ENCODE results near the gene FXYD4. TPM values are rescaled to one million over a fixed set of nuclear protein-coding genes. Genes with fewer than 3 reads are reported as not detected.

FXYD4 gene
- total RNA-seq, 6 experiments from 2014 or later = not detected

- DNase-seq = no peak
- TF ChIP-seq CTCF (IDR thresholded peaks at IDR 0.05) (no peak), POLR2A (IDR thresholded peaks at IDR 0.05) (no peak)
Measured at GRCh38 chr10:43365001-43365400, 6.4 kb upstream of the FXYD4 start.

GRCh38 chr10:43369921-43370320 lies 1.5 kb upstream of the FXYD4 start:
- DNase-seq = no peak
- no peak for ATAC-seq

More at GRCh38 chr10:43365001-43365400, 6.4 kb upstream of the FXYD4 start:
- H3K9me3 ChIP-seq = no peaks in the 10 kb centered on the region
- H3K4me1 ChIP-seq = peaks cover 0 to 4% (median 0%) of the 10 kb centered on the region in 4 donors
- no peaks in the 10 kb centered on the region for H3K27me3 ChIP-seq
- H3K27ac ChIP-seq = no peak overlapping the region
- no peaks in the 10 kb centered on the region for H3K36me3 ChIP-seq
- no peak overlapping the region for H3K4me3 ChIP-seq
- intact Hi-C loops (cut with DNase I) = no loop called here
- ATAC-seq = no peak
- 62% methylated on average over 3 of the region's 3 CpGs for WGBS (ENCODE audit: insufficient coverage, low coverage, low lambda C conversion rate, missing lambda C conversion rate)

GRCh38 chr10:43370671-43371215 lies 693 bp upstream of the FXYD4 start:
- no CpG with 5 or more reads among the region's 9 CpGs for WGBS (ENCODE audit: insufficient coverage, low coverage, low lambda C conversion rate, missing lambda C conversion rate)
- H3K27me3 ChIP-seq = no peaks in the 10 kb centered on the region
- ATAC-seq = peak in 1 of 4 donors; percentile 21
- H3K4me1 ChIP-seq = no peaks in the 10 kb centered on the region
- no peaks in the 10 kb centered on the region for H3K36me3 ChIP-seq
- intact Hi-C loops (cut with DNase I) = no loop called here
- no peak overlapping the region for H3K27ac ChIP-seq
- H3K9me3 ChIP-seq = no peaks in the 10 kb centered on the region
- TF ChIP-seq CTCF (IDR thresholded peaks at IDR 0.05) (no peak), POLR2A (IDR thresholded peaks at IDR 0.05) (no peak)
- DNase-seq = peak in 1 of 3 donors; percentile 24
- H3K4me3 ChIP-seq = no peak overlapping the region

More at GRCh38 chr10:43369921-43370320, 1.5 kb upstream of the FXYD4 start:
- no peaks in the 10 kb centered on the region for H3K27me3 ChIP-seq
- no peaks in the 10 kb centered on the region for H3K9me3 ChIP-seq
- WGBS (ENCODE audit: insufficient coverage, low coverage, low lambda C conversion rate, missing lambda C conversion rate) = 86% methylated on average over 3 of the region's 4 CpGs
- H3K4me1 ChIP-seq = no peaks in the 10 kb centered on the region
- intact Hi-C loops (cut with DNase I) = no loop called here
- H3K36me3 ChIP-seq = no peaks in the 10 kb centered on the region
- H3K4me3 ChIP-seq = no peak overlapping the region
- TF ChIP-seq CTCF (IDR thresholded peaks at IDR 0.05) = no peak
- TF ChIP-seq POLR2A (IDR thresholded peaks at IDR 0.05) = no peak
- no peak overlapping the region for H3K27ac ChIP-seq

- ATAC-seq = no peak
- no peak overlapping the region for H3K27ac ChIP-seq
Measured at GRCh38 chr10:43372765-43373361, 1.4 kb downstream of the FXYD4 start.

More at GRCh38 chr10:43372765-43373361, 1.4 kb downstream of the FXYD4 start:
- no peak for TF ChIP-seq POLR2A (IDR thresholded peaks at IDR 0.05)
- no peak for TF ChIP-seq CTCF (IDR thresholded peaks at IDR 0.05)
- intact Hi-C loops (cut with DNase I) = no loop called here
- no peaks in the 10 kb centered on the region for H3K36me3 ChIP-seq
- DNase-seq = peak in 1 of 3 donors; percentile 18
- H3K9me3 ChIP-seq = no peaks in the 10 kb centered on the region
- H3K4me1 ChIP-seq = no peaks in the 10 kb centered on the region
- WGBS (ENCODE audit: insufficient coverage, low coverage, low lambda C conversion rate, missing lambda C conversion rate) = no CpG with 5 or more reads among the region's 1 CpG
- no peaks in the 10 kb centered on the region for H3K27me3 ChIP-seq
- H3K4me3 ChIP-seq = no peak overlapping the region
